Liver (tissue), 9 donors: Measurements from ENCODE around the gene MICAL2. TPM values are rescaled to one million over a fixed set of nuclear protein-coding genes. Genes with fewer than 3 reads are reported as not detected.

Experiments used
- DNase-seq: peaks from one replicate; pipeline ENCODE4 v3.0.0-alpha.2; 2017; ENCODE audit warnings: low spot score
- H3K27ac ChIP-seq, 2 donors: one replicate each; pipeline ENCODE4 v1.7.0; 2013; ENCODE audit warnings: inconsistent platforms in 2 of 2, low read length in 2 of 2, control low read depth in 1 of 2, low read depth in 1 of 2, mild to moderate bottlenecking in 1 of 2
- H3K27me3 ChIP-seq, 4 donors: one replicate each; pipeline versions ENCODE4 v1.6.1 to v1.7.0; 2013; ENCODE audit warnings: low read length in 3 of 4, inconsistent platforms in 1 of 4, mild to moderate bottlenecking in 1 of 4, moderate library complexity in 1 of 4; ENCODE audit not compliant: control insufficient read depth in 4 of 4, insufficient read depth in 4 of 4
- H3K36me3 ChIP-seq, 4 donors: one replicate each; pipeline versions ENCODE4 v1.6.1 to v1.7.0; 2013; ENCODE audit warnings: low read length in 3 of 4, mild to moderate bottlenecking in 3 of 4, low read depth in 1 of 4, moderate library complexity in 1 of 4; ENCODE audit not compliant: control insufficient read depth in 4 of 4, insufficient read depth in 3 of 4
- H3K4me1 ChIP-seq, 4 donors: one replicate each; pipeline versions ENCODE4 v1.6.1 to v1.7.0; 2013; ENCODE audit warnings: low read length in 3 of 4, mild to moderate bottlenecking in 3 of 4, moderate library complexity in 1 of 4; ENCODE audit not compliant: control insufficient read depth in 4 of 4, insufficient read depth in 4 of 4
- H3K4me3 ChIP-seq, 3 donors: one replicate each; pipeline versions ENCODE4 v1.6.1 to v1.7.0; 2013; ENCODE audit warnings: low read length in 3 of 3, control low read depth in 1 of 3, low read depth in 1 of 3, mild to moderate bottlenecking in 1 of 3
- H3K9ac ChIP-seq, 2 donors: one replicate each; pipeline ENCODE4 v1.7.0; 2013; ENCODE audit warnings: low read length in 2 of 2, mild to moderate bottlenecking in 2 of 2, moderate library complexity in 2 of 2, control low read depth in 1 of 2, low read depth in 1 of 2
- H3K9me3 ChIP-seq, 4 donors: one replicate each; pipeline versions ENCODE4 v1.6.1 to v1.7.0; 2013; ENCODE audit warnings: low read length in 3 of 4; ENCODE audit not compliant: control insufficient read depth in 4 of 4
- ATF3 ChIP-seq: IDR thresholded peaks from 2 replicates; pipeline ENCODE4 v1.6.1; 2016; ENCODE audit warnings: antibody characterized with exemption
- EGR1 ChIP-seq, 2 donors: IDR thresholded peaks; 2 replicates each; pipeline ENCODE4 v1.6.1; 2016 to 2018; ENCODE audit warnings: antibody characterized with exemption in 2 of 2, low read depth in 2 of 2
- FOXA1 ChIP-seq: IDR thresholded peaks from 2 replicates; pipeline ENCODE4 v1.6.1; 2016; ENCODE audit warnings: antibody characterized with exemption
- FOXA2 ChIP-seq: IDR thresholded peaks from 2 replicates; pipeline ENCODE4 v1.6.1; 2016; ENCODE audit warnings: antibody characterized with exemption
- GABPA ChIP-seq, 2 donors: IDR thresholded peaks in 1 of 2; conservative IDR thresholded peaks in 1 of 2; 2 replicates each; pipeline ENCODE4 v1.6.1; 2016; ENCODE audit warnings: antibody characterized with exemption in 2 of 2, mild to moderate bottlenecking in 1 of 2, moderate library complexity in 1 of 2
- HNF4A ChIP-seq, 2 donors: conservative IDR thresholded peaks; 2 replicates each; pipeline ENCODE4 v1.6.1; 2016; ENCODE audit warnings: antibody characterized with exemption in 2 of 2, mild to moderate bottlenecking in 2 of 2
- HNF4G ChIP-seq: IDR thresholded peaks from 2 replicates; pipeline ENCODE4 v1.6.1; 2016; ENCODE audit warnings: antibody characterized with exemption
- JUND ChIP-seq, 2 donors: IDR thresholded peaks; 2 replicates each; pipeline ENCODE4 v1.6.1; 2016; ENCODE audit warnings: antibody characterized with exemption in 2 of 2
- NR2F2 ChIP-seq: IDR thresholded peaks from 2 replicates; pipeline ENCODE4 v1.6.1; 2016; ENCODE audit warnings: antibody characterized with exemption
- RAD21 ChIP-seq, 2 donors: IDR thresholded peaks; 2 replicates each; pipeline ENCODE4 v1.6.1; 2016; ENCODE audit warnings: antibody characterized with exemption in 2 of 2, mild to moderate bottlenecking in 2 of 2
- RXRA ChIP-seq, 2 donors: IDR thresholded peaks; 2 replicates each; pipeline ENCODE4 v1.6.1; 2017 to 2018; ENCODE audit warnings: antibody characterized with exemption in 2 of 2, mild to moderate bottlenecking in 1 of 2
- SP1 ChIP-seq: IDR thresholded peaks from 2 replicates; pipeline ENCODE4 v1.6.1; 2018; ENCODE audit warnings: antibody characterized with exemption, mild to moderate bottlenecking
- TAF1 ChIP-seq: conservative IDR thresholded peaks from 2 replicates; pipeline ENCODE4 v1.6.1; 2016; ENCODE audit warnings: antibody characterized with exemption, mild to moderate bottlenecking
- YY1 ChIP-seq: IDR thresholded peaks from 2 replicates; pipeline ENCODE4 v1.6.1; 2016; ENCODE audit warnings: antibody characterized with exemption, mild to moderate bottlenecking
- ZBTB33 ChIP-seq: IDR thresholded peaks from 2 replicates; pipeline ENCODE4 v1.6.1; 2016; ENCODE audit warnings: antibody characterized with exemption
- whole genome bisulfite sequencing: extraction: QIAGEN DNeasy Blood & Tissue Kit; methylation state at CpG from one replicate; pipeline ENCODE4 v1.1.7; 2013; 5-methylcytosine and 5-hydroxymethylcytosine counted together
- polyA plus RNA-seq, 2 donors: library from polyadenylated mRNA; stranded (reverse) in 1 of 2; unstranded in 1 of 2; fragments of 200-250 nt in 1 of 2; fragments of >200 nt in 1 of 2; fragmentation: Nextera tagmentation in 1 of 2; extraction: Ambion mirVana in 1 of 2; gene quantifications; one replicate each; pipeline versions ENCODE4 v1.2.1 to v1.2.3, GENCODE V29; 2013 to 2015
- total RNA-seq, 2 donors: library from RNA; depleted of rRNA; stranded (reverse); fragments of >200 nt; gene quantifications; one replicate each; pipeline ENCODE4 v1.2.3, GENCODE V29; 2014
- TF ChIP-seq, protein P1 (sequence below): fragments of 150-350 bp; IDR thresholded peaks from 2 replicates; pipeline ENCODE4 v1.5.1; 2017; ENCODE audit warnings: improper control_type of control experiment, low read depth, low read length; ENCODE audit not compliant: missing input control
- TF ChIP-seq, protein P2 (sequence below): IDR thresholded peaks from 2 replicates; pipeline ENCODE4 v1.6.1; 2016; ENCODE audit warnings: antibody characterized with exemption, mild to moderate bottlenecking
- TF ChIP-seq, protein P3 (sequence below): IDR thresholded peaks from 2 replicates; pipeline ENCODE4 v1.6.1; 2016; ENCODE audit warnings: antibody characterized with exemption
- donor health status: healthy.
- donor health status: healthy.
- donor health status: healthy.
- donor health status: healthy.
- donor health status: healthy.

MICAL2 gene
- total and polyA plus RNA-seq, 4 donors, result 17.5 to 113 (median 42.9) TPM

DNA sequence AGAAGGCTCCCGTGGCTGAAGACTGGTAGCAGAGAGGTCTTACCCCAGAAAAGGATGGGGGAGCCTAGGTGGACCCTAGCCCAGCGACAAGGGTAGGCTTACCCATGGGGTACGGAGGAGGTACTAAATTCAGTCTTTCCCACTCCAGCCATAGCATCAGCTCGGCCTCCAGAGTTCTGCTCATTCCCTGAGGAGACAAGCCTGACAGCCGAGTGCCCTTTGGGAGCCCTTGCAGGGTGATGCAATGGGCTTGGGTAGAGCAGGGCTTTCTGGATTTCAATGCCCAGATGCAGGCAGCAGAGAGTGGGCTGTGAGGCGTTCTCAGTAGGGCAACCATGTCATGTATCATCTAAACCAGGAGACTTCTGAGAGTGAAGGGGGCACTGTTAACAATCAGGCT, 124.7 kb downstream of the MICAL2 start:
- WGBS, result 96% methylated on average over 6 of the region's 6 CpGs
- DNase-seq, result no peak
- Histone ChIP-seq H3K27ac (no peak overlapping the region), H3K9me3 (no peaks in the 10 kb centered on the region), H3K27me3 (no peaks in the 10 kb centered on the region), H3K36me3 (peaks cover 1 to 19% (median 11%) of the 10 kb centered on the region in 4 donors), H3K9ac (no peak overlapping the region), H3K4me1 (peaks cover 5 to 13% (median 7%) of the 10 kb centered on the region in 4 donors), H3K4me3 (no peak overlapping the region)
- TF ChIP-seq, protein P1, sequence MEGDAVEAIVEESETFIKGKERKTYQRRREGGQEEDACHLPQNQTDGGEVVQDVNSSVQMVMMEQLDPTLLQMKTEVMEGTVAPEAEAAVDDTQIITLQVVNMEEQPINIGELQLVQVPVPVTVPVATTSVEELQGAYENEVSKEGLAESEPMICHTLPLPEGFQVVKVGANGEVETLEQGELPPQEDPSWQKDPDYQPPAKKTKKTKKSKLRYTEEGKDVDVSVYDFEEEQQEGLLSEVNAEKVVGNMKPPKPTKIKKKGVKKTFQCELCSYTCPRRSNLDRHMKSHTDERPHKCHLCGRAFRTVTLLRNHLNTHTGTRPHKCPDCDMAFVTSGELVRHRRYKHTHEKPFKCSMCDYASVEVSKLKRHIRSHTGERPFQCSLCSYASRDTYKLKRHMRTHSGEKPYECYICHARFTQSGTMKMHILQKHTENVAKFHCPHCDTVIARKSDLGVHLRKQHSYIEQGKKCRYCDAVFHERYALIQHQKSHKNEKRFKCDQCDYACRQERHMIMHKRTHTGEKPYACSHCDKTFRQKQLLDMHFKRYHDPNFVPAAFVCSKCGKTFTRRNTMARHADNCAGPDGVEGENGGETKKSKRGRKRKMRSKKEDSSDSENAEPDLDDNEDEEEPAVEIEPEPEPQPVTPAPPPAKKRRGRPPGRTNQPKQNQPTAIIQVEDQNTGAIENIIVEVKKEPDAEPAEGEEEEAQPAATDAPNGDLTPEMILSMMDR, result no peak
- TF ChIP-seq JUND (IDR thresholded peaks at IDR 0.05) (no peak), EGR1 (IDR thresholded peaks at IDR 0.05; ENCODE audit: low read depth in 2 of 2) (no peak), GABPA (IDR thresholded peaks at IDR 0.05 in 1 of 2, conservative IDR thresholded peaks at IDR 0.05 in 1 of 2) (no peak), YY1 (no peak), NR2F2 (no peak), TAF1 (no peak), HNF4G (no peak), ATF3 (no peak), FOXA1 (no peak), HNF4A (conservative IDR thresholded peaks at IDR 0.05) (no peak), SP1 (no peak), RAD21 (IDR thresholded peaks at IDR 0.05) (no peak), RXRA (IDR thresholded peaks at IDR 0.05) (no peak)
- TF ChIP-seq, protein P2, sequence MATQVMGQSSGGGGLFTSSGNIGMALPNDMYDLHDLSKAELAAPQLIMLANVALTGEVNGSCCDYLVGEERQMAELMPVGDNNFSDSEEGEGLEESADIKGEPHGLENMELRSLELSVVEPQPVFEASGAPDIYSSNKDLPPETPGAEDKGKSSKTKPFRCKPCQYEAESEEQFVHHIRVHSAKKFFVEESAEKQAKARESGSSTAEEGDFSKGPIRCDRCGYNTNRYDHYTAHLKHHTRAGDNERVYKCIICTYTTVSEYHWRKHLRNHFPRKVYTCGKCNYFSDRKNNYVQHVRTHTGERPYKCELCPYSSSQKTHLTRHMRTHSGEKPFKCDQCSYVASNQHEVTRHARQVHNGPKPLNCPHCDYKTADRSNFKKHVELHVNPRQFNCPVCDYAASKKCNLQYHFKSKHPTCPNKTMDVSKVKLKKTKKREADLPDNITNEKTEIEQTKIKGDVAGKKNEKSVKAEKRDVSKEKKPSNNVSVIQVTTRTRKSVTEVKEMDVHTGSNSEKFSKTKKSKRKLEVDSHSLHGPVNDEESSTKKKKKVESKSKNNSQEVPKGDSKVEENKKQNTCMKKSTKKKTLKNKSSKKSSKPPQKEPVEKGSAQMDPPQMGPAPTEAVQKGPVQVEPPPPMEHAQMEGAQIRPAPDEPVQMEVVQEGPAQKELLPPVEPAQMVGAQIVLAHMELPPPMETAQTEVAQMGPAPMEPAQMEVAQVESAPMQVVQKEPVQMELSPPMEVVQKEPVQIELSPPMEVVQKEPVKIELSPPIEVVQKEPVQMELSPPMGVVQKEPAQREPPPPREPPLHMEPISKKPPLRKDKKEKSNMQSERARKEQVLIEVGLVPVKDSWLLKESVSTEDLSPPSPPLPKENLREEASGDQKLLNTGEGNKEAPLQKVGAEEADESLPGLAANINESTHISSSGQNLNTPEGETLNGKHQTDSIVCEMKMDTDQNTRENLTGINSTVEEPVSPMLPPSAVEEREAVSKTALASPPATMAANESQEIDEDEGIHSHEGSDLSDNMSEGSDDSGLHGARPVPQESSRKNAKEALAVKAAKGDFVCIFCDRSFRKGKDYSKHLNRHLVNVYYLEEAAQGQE, result no peak
- TF ChIP-seq, protein P3, sequence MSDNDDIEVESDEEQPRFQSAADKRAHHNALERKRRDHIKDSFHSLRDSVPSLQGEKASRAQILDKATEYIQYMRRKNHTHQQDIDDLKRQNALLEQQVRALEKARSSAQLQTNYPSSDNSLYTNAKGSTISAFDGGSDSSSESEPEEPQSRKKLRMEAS, result no peak

- Histone ChIP-seq H3K4me3 (no peak overlapping the region), H3K9ac (no peak overlapping the region), H3K27me3 (no peaks in the 10 kb centered on the region), H3K9me3 (no peaks in the 10 kb centered on the region), H3K27ac (no peak overlapping the region), H3K36me3 (peaks cover 0 to 15% (median 6%) of the 10 kb centered on the region in 4 donors), H3K4me1 (peaks cover 6 to 17% (median 12%) of the 10 kb centered on the region in 4 donors)
- TF ChIP-seq EGR1 (IDR thresholded peaks at IDR 0.05; ENCODE audit: low read depth in 2 of 2) (no peak), SP1 (no peak), ZBTB33 (no peak), FOXA1 (no peak), FOXA2 (no peak), RAD21 (IDR thresholded peaks at IDR 0.05) (no peak), YY1 (no peak), HNF4G (no peak), HNF4A (conservative IDR thresholded peaks at IDR 0.05) (no peak), JUND (IDR thresholded peaks at IDR 0.05) (no peak), GABPA (IDR thresholded peaks at IDR 0.05 in 1 of 2, conservative IDR thresholded peaks at IDR 0.05 in 1 of 2) (no peak), ATF3 (no peak)
- TF ChIP-seq, protein P2, result no peak
- TF ChIP-seq, protein P1, result no peak
- 93% methylated on average over 3 of the region's 3 CpGs for WGBS
- no peak for DNase-seq
Measured at GRCh38 chr11:12235553-12235946, 125.2 kb downstream of the MICAL2 start.
